Measurements from ENCODE around the gene GALNT15. TPM values are rescaled to one million over a fixed set of nuclear protein-coding genes. Genes with fewer than 3 reads are reported as not detected.

Gene GALNT15
- total and polyA plus RNA-seq, 2 donors from 2014 or later = 5.5 to 39.9 TPM

DNA sequence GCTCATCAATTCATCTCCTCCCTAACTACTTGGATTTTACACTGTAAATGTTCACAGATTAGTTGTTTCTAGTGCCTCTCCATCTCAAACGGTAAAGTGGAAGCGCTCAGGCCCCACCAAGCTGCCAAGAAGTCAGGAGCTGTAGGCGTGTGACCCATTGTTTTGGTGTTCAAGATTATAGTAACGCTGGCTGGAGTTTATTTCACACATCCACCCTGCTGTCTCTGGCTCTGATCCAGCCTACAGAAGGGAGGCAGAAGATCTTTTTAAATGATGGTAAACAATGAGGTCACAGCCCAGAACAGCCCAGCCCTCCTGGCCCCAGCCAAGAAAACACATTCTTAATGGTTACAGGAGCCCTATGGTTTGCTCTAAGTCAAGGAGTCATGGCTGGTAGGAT, 25.7 kb upstream of the GALNT15 start:
- Histone ChIP-seq H3K4me1 (ENCODE audit: control insufficient read depth in 2 of 3, insufficient read depth in 2 of 3, low read depth in 1 of 3, low read length in 3 of 3) (no peaks in the 10 kb centered on the region), H3K9me3 (ENCODE audit: control insufficient read depth in 2 of 3, insufficient read depth in 1 of 3, low read length in 3 of 3) (peaks cover 0 to 12% (median 0%) of the 10 kb centered on the region in 3 donors), H3K27me3 (ENCODE audit: control insufficient read depth, insufficient read depth, low read length) (no peaks in the 10 kb centered on the region), H3K36me3 (ENCODE audit: control insufficient read depth in 2 of 3, insufficient read depth in 3 of 3, low read length in 3 of 3) (no peaks in the 10 kb centered on the region), H3K9ac (ENCODE audit: low read length in 3 of 3) (no peak overlapping the region), H3K4me3 (ENCODE audit: low read length in 3 of 3) (no peak overlapping the region), H3K27ac (ENCODE audit: low read depth in 2 of 2, low read length in 2 of 2) (peak overlapping the region; percentile 18 to 55)
- DNase-seq (peak in 2 of 5 donors; percentile 8 to 65), FAIRE-seq (no peak)
- intact Hi-C loops (cut with DNase I) = no loop called here
- TF ChIP-seq CTCF (IDR thresholded peaks at IDR 0.05; ENCODE audit: borderline replicate concordance, extremely low read depth, insufficient read depth) = no peak

DNA sequence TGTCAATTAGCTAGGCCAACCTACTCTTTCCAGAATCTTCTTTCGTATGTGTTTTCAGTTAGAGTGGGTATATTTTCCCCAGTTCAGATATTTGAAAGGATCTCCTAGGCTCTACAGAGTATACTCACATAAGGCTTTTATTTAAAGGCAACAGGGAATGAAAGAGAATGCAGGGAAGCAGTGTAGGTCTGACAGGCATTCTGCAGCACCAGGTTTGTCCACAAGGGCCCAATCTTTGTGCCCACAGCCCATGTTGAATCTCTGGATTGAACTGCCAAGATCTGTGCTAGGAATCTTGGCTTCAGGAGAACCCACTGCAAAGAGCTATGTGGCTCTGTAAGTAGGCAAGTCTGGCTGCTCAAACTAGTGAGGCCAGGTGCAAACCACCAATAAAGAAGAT, 24.2 kb upstream of the GALNT15 start:
- Histone ChIP-seq H3K27ac (ENCODE audit: low read depth in 2 of 2, low read length in 2 of 2) (no peak overlapping the region), H3K27me3 (ENCODE audit: control insufficient read depth, insufficient read depth, low read length) (no peaks in the 10 kb centered on the region), H3K4me3 (ENCODE audit: low read length in 3 of 3) (no peak overlapping the region), H3K9me3 (ENCODE audit: control insufficient read depth in 2 of 3, insufficient read depth in 1 of 3, low read length in 3 of 3) (peaks cover 0 to 12% (median 0%) of the 10 kb centered on the region in 3 donors), H3K4me1 (ENCODE audit: control insufficient read depth in 2 of 3, insufficient read depth in 2 of 3, low read depth in 1 of 3, low read length in 3 of 3) (no peaks in the 10 kb centered on the region), H3K36me3 (ENCODE audit: control insufficient read depth in 2 of 3, insufficient read depth in 3 of 3, low read length in 3 of 3) (no peaks in the 10 kb centered on the region), H3K9ac (ENCODE audit: low read length in 3 of 3) (no peak overlapping the region)
- intact Hi-C loops (cut with DNase I) = no loop called here
- no peak for TF ChIP-seq CTCF (IDR thresholded peaks at IDR 0.05; ENCODE audit: borderline replicate concordance, extremely low read depth, insufficient read depth)
- no peak for DNase-seq
- no peak for FAIRE-seq

- H3K4me3 ChIP-seq (ENCODE audit: low read length in 3 of 3) = no peak overlapping the region
- TF ChIP-seq CTCF (IDR thresholded peaks at IDR 0.05; ENCODE audit: borderline replicate concordance, extremely low read depth, insufficient read depth) = no peak
- no peak overlapping the region for H3K27ac ChIP-seq (ENCODE audit: low read depth in 2 of 2, low read length in 2 of 2)
- H3K9ac ChIP-seq (ENCODE audit: low read length in 3 of 3) = no peak overlapping the region
- peaks cover 0 to 12% (median 0%) of the 10 kb centered on the region in 3 donors for H3K9me3 ChIP-seq (ENCODE audit: control insufficient read depth in 2 of 3, insufficient read depth in 1 of 3, low read length in 3 of 3)
- no peaks in the 10 kb centered on the region for H3K4me1 ChIP-seq (ENCODE audit: control insufficient read depth in 2 of 3, insufficient read depth in 2 of 3, low read depth in 1 of 3, low read length in 3 of 3)
- intact Hi-C loops (cut with DNase I) = no loop called here
- no peaks in the 10 kb centered on the region for H3K27me3 ChIP-seq (ENCODE audit: control insufficient read depth, insufficient read depth, low read length)
- FAIRE-seq = no peak
- H3K36me3 ChIP-seq (ENCODE audit: control insufficient read depth in 2 of 3, insufficient read depth in 3 of 3, low read length in 3 of 3) = no peaks in the 10 kb centered on the region
- DNase-seq = no peak
Measured at GRCh38 chr3:16151109-16151508, 23.4 kb upstream of the GALNT15 start.

GRCh38 chr3:16168211-16168610, 6.3 kb upstream of the GALNT15 start:
- Histone ChIP-seq H3K27me3 (ENCODE audit: control insufficient read depth, insufficient read depth, low read length) (no peaks in the 10 kb centered on the region), H3K4me1 (ENCODE audit: control insufficient read depth in 2 of 3, insufficient read depth in 2 of 3, low read depth in 1 of 3, low read length in 3 of 3) (no peaks in the 10 kb centered on the region), H3K9me3 (ENCODE audit: control insufficient read depth in 2 of 3, insufficient read depth in 1 of 3, low read length in 3 of 3) (no peaks in the 10 kb centered on the region), H3K27ac (ENCODE audit: low read depth in 2 of 2, low read length in 2 of 2) (no peak overlapping the region), H3K36me3 (ENCODE audit: control insufficient read depth in 2 of 3, insufficient read depth in 3 of 3, low read length in 3 of 3) (no peaks in the 10 kb centered on the region), H3K4me3 (ENCODE audit: low read length in 3 of 3) (no peak overlapping the region), H3K9ac (ENCODE audit: low read length in 3 of 3) (no peak overlapping the region)
- intact Hi-C loops (cut with DNase I) = no loop called here
- DNase-seq = no peak
- no peak for FAIRE-seq
- TF ChIP-seq CTCF (IDR thresholded peaks at IDR 0.05; ENCODE audit: borderline replicate concordance, extremely low read depth, insufficient read depth) = no peak
